ENCODE measurements around the gene AGPS. TPM values are rescaled to one million over a fixed set of nuclear protein-coding genes. Genes with fewer than 3 reads are reported as not detected.

The AGPS gene
- total and polyA plus RNA-seq, 2 of the 13 experiments (the other 11 are each of a cell fraction or from before 2014, with no cell fraction given) = 39.4 to 99.0 TPM

- TF ChIP-seq ZBTB39 (CRISPR knock-in tag; IDR thresholded peaks at IDR 0.05) (0 out of 2 replicates have a peak, but pooled peaks have one; percentile 41), CEBPG (CRISPR knock-in tag; IDR thresholded peaks at IDR 0.05) (0 out of 2 replicates have a peak, but pooled peaks have one; percentile 33), SIX1 (CRISPR knock-in tag; IDR thresholded peaks at IDR 0.05; ENCODE audit: borderline replicate concordance) (no peak), ZFX (CRISPR knock-in tag; IDR thresholded peaks at IDR 0.05; ENCODE audit: low read depth) (0 out of 2 replicates have a peak, but pooled peaks have one; percentile 10), ZNF674 (CRISPR knock-in tag; IDR thresholded peaks at IDR 0.05; ENCODE audit: low read depth) (no peak), ZNF546 (CRISPR knock-in tag; conservative IDR thresholded peaks at IDR 0.05) (no peak), CEBPB (IDR thresholded peaks at IDR 0.05; ENCODE audit: borderline replicate concordance, low read depth, low read length) (peak; percentile 62; the same call in 1 of the 2 replicates), SMARCC2 (IDR thresholded peaks at IDR 0.05) (no peak), DNMT1 (CRISPR knock-in tag; IDR thresholded peaks at IDR 0.05) (no peak), FOXC1 (CRISPR knock-in tag; IDR thresholded peaks at IDR 0.05; ENCODE audit: borderline replicate concordance) (peak; percentile 50; the same call in 1 of the 2 replicates), HOXA7 (CRISPR knock-in tag; IDR thresholded peaks at IDR 0.05) (no peak), TSC22D2 (CRISPR knock-in tag; IDR thresholded peaks at IDR 0.05; ENCODE audit: borderline replicate concordance) (no peak), ZNF672 (CRISPR knock-in tag; IDR thresholded peaks at IDR 0.05) (no peak), MTERF4 (CRISPR knock-in tag; IDR thresholded peaks at IDR 0.05) (no peak), MLXIP (CRISPR knock-in tag; IDR thresholded peaks at IDR 0.05; ENCODE audit: borderline replicate concordance) (no peak), CERS6 (CRISPR knock-in tag; IDR thresholded peaks at IDR 0.05) (no peak)
These were observed 199.8 kb downstream of the AGPS start (continued) for GRCh38 chr2:177592397-177592796.
